Esophagus muscularis mucosa (tissue), 3 donors: Measurements from ENCODE around the gene SPEG.

Experiments used
- POLR2A ChIP-seq: fragments of 450-650 bp; IDR thresholded peaks from one replicate; pipeline ENCODE4 v1.6.1; 2017; ENCODE audit warnings: antibody characterized with exemption, moderate library complexity, mild to moderate bottlenecking, low read depth
- POLR2AphosphoS5 ChIP-seq, 2 donors: sonication (generic); formaldehyde crosslinking; IDR thresholded peaks; one replicate each; pipeline ENCODE4 v1.6.1; 2017; ENCODE audit warnings: antibody characterized with exemption in 2 of 2
- TF ChIP-seq, protein P1 (sequence below), 3 experiments: fragments of 200-600 bp in 2 of 3; fragments of 450-650 bp in 1 of 3; sonication (generic) in 2 of 3; IDR thresholded peaks; one replicate each; pipeline ENCODE4 v1.5.1; 2017 to 2019; ENCODE audit warnings: antibody characterized with exemption in 3 of 3, mild to moderate bottlenecking in 2 of 3, moderate library complexity in 1 of 3

DNA sequence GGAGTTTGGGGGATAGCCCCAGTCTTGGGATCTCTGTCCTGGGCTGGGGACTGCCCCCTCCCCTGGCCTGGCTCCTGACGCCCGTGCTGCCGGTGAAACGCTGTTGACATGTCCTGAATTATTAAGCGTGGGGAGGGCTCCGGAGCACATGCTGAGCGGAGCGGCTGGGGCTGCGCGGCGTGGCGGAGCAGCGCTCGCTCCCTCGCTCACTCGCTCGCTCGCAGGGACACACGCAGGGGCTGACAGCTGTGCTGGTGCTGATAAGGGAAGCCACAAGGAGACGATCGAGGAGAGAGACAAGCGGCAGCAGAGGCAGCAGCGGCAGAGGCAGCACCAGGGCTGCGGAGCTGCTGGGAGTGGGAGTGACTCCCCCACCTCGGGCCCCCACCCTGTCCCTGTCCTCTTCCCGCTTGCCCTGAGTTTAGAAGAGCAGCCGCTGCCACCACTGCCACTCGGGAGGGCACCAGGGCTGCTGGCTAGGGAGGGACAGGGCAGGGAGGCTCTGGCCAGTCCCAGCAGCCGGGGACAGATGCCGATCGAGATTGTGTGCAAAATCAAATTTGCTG, 79.6 kb downstream of the SPEG start, which contains the start of gene ASIC4:
- TF ChIP-seq, protein P1, sequence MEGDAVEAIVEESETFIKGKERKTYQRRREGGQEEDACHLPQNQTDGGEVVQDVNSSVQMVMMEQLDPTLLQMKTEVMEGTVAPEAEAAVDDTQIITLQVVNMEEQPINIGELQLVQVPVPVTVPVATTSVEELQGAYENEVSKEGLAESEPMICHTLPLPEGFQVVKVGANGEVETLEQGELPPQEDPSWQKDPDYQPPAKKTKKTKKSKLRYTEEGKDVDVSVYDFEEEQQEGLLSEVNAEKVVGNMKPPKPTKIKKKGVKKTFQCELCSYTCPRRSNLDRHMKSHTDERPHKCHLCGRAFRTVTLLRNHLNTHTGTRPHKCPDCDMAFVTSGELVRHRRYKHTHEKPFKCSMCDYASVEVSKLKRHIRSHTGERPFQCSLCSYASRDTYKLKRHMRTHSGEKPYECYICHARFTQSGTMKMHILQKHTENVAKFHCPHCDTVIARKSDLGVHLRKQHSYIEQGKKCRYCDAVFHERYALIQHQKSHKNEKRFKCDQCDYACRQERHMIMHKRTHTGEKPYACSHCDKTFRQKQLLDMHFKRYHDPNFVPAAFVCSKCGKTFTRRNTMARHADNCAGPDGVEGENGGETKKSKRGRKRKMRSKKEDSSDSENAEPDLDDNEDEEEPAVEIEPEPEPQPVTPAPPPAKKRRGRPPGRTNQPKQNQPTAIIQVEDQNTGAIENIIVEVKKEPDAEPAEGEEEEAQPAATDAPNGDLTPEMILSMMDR (IDR thresholded peaks at IDR 0.05), result no peak
- no peak for TF ChIP-seq POLR2A
- TF ChIP-seq POLR2AphosphoS5 (IDR thresholded peaks at IDR 0.05), result no peak
